Liver (tissue), 9 donors: ENCODE results near the gene RASSF7. TPM values are rescaled to one million over a fixed set of nuclear protein-coding genes. Genes with fewer than 3 reads are reported as not detected.

Experiments
- DNase-seq: peaks from one replicate; pipeline ENCODE4 v3.0.0-alpha.2; 2017; ENCODE audit warnings: low spot score
- H3K27ac ChIP-seq, 2 donors: one replicate each; pipeline ENCODE4 v1.7.0; 2013; ENCODE audit warnings: inconsistent platforms in 2 of 2, low read length in 2 of 2, control low read depth in 1 of 2, low read depth in 1 of 2, mild to moderate bottlenecking in 1 of 2
- H3K27me3 ChIP-seq, 4 donors: one replicate each; pipeline versions ENCODE4 v1.6.1 to v1.7.0; 2013; ENCODE audit warnings: low read length in 3 of 4, inconsistent platforms in 1 of 4, mild to moderate bottlenecking in 1 of 4, moderate library complexity in 1 of 4; ENCODE audit not compliant: control insufficient read depth in 4 of 4, insufficient read depth in 4 of 4
- H3K36me3 ChIP-seq, 4 donors: one replicate each; pipeline versions ENCODE4 v1.6.1 to v1.7.0; 2013; ENCODE audit warnings: low read length in 3 of 4, mild to moderate bottlenecking in 3 of 4, low read depth in 1 of 4, moderate library complexity in 1 of 4; ENCODE audit not compliant: control insufficient read depth in 4 of 4, insufficient read depth in 3 of 4
- H3K4me1 ChIP-seq, 4 donors: one replicate each; pipeline versions ENCODE4 v1.6.1 to v1.7.0; 2013; ENCODE audit warnings: low read length in 3 of 4, mild to moderate bottlenecking in 3 of 4, moderate library complexity in 1 of 4; ENCODE audit not compliant: control insufficient read depth in 4 of 4, insufficient read depth in 4 of 4
- H3K4me3 ChIP-seq, 3 donors: one replicate each; pipeline versions ENCODE4 v1.6.1 to v1.7.0; 2013; ENCODE audit warnings: low read length in 3 of 3, control low read depth in 1 of 3, low read depth in 1 of 3, mild to moderate bottlenecking in 1 of 3
- H3K9ac ChIP-seq, 2 donors: one replicate each; pipeline ENCODE4 v1.7.0; 2013; ENCODE audit warnings: low read length in 2 of 2, mild to moderate bottlenecking in 2 of 2, moderate library complexity in 2 of 2, control low read depth in 1 of 2, low read depth in 1 of 2
- H3K9me3 ChIP-seq, 4 donors: one replicate each; pipeline versions ENCODE4 v1.6.1 to v1.7.0; 2013; ENCODE audit warnings: low read length in 3 of 4; ENCODE audit not compliant: control insufficient read depth in 4 of 4
- CTCF ChIP-seq: fragments of 150-350 bp; IDR thresholded peaks from 2 replicates; pipeline ENCODE4 v1.5.1; 2017; ENCODE audit warnings: improper control_type of control experiment, low read depth, low read length; ENCODE audit not compliant: missing input control
- EGR1 ChIP-seq, 2 donors: IDR thresholded peaks; 2 replicates each; pipeline ENCODE4 v1.6.1; 2016 to 2018; ENCODE audit warnings: antibody characterized with exemption in 2 of 2, low read depth in 2 of 2
- FOXA1 ChIP-seq: IDR thresholded peaks from 2 replicates; pipeline ENCODE4 v1.6.1; 2016; ENCODE audit warnings: antibody characterized with exemption
- FOXA2 ChIP-seq: IDR thresholded peaks from 2 replicates; pipeline ENCODE4 v1.6.1; 2016; ENCODE audit warnings: antibody characterized with exemption
- GABPA ChIP-seq, 2 donors: IDR thresholded peaks in 1 of 2; conservative IDR thresholded peaks in 1 of 2; 2 replicates each; pipeline ENCODE4 v1.6.1; 2016; ENCODE audit warnings: antibody characterized with exemption in 2 of 2, mild to moderate bottlenecking in 1 of 2, moderate library complexity in 1 of 2
- HNF4G ChIP-seq: IDR thresholded peaks from 2 replicates; pipeline ENCODE4 v1.6.1; 2016; ENCODE audit warnings: antibody characterized with exemption
- JUND ChIP-seq, 2 donors: IDR thresholded peaks; 2 replicates each; pipeline ENCODE4 v1.6.1; 2016; ENCODE audit warnings: antibody characterized with exemption in 2 of 2
- MAX ChIP-seq: IDR thresholded peaks from 2 replicates; pipeline ENCODE4 v1.6.1; 2016; ENCODE audit warnings: antibody characterized with exemption
- NR2F2 ChIP-seq: IDR thresholded peaks from 2 replicates; pipeline ENCODE4 v1.6.1; 2016; ENCODE audit warnings: antibody characterized with exemption
- RAD21 ChIP-seq, 2 donors: IDR thresholded peaks; 2 replicates each; pipeline ENCODE4 v1.6.1; 2016; ENCODE audit warnings: antibody characterized with exemption in 2 of 2, mild to moderate bottlenecking in 2 of 2
- REST ChIP-seq: IDR thresholded peaks from 2 replicates; pipeline ENCODE4 v1.6.1; 2016; ENCODE audit warnings: antibody characterized with exemption, mild to moderate bottlenecking
- TAF1 ChIP-seq: conservative IDR thresholded peaks from 2 replicates; pipeline ENCODE4 v1.6.1; 2016; ENCODE audit warnings: antibody characterized with exemption, mild to moderate bottlenecking
- YY1 ChIP-seq: IDR thresholded peaks from 2 replicates; pipeline ENCODE4 v1.6.1; 2016; ENCODE audit warnings: antibody characterized with exemption, mild to moderate bottlenecking
- ZBTB33 ChIP-seq: IDR thresholded peaks from 2 replicates; pipeline ENCODE4 v1.6.1; 2016; ENCODE audit warnings: antibody characterized with exemption
- WGBS: extraction: QIAGEN DNeasy Blood & Tissue Kit; methylation state at CpG from one replicate; pipeline ENCODE4 v1.1.7; 2013; 5-methylcytosine and 5-hydroxymethylcytosine counted together
- polyA plus RNA-seq, 2 donors: library from polyadenylated mRNA; stranded (reverse) in 1 of 2; unstranded in 1 of 2; fragments of 200-250 nt in 1 of 2; fragments of >200 nt in 1 of 2; fragmentation: Nextera tagmentation in 1 of 2; extraction: Ambion mirVana in 1 of 2; gene quantifications; one replicate each; pipeline versions ENCODE4 v1.2.1 to v1.2.3, GENCODE V29; 2013 to 2015
- total RNA-seq, 2 donors: library from RNA; depleted of rRNA; stranded (reverse); fragments of >200 nt; gene quantifications; one replicate each; pipeline ENCODE4 v1.2.3, GENCODE V29; 2014
- donor health status: healthy.
- donor health status: healthy.
- donor health status: healthy.
- donor health status: healthy.
- donor health status: healthy.

RASSF7 gene
- total and polyA plus RNA-seq, 4 donors: 11.5 to 50.4 (median 36.9) TPM

GRCh38 chr11:592918-593317 lies 32.1 kb downstream of the RASSF7 start:
- whole genome bisulfite sequencing: 95% methylated on average over 10 of the region's 10 CpGs
- peaks cover 29 to 70% (median 48%) of the 10 kb centered on the region in 4 donors for H3K36me3 ChIP-seq

More at GRCh38 chr11:592918-593317, 32.1 kb downstream of the RASSF7 start:
- H3K4me1 ChIP-seq: peaks cover 0 to 6% (median 4%) of the 10 kb centered on the region in 4 donors
- no peak overlapping the region for H3K9ac ChIP-seq
- H3K27ac ChIP-seq: no peak overlapping the region
- no peak for DNase-seq
- no peak overlapping the region for H3K4me3 ChIP-seq
- no peaks in the 10 kb centered on the region for H3K9me3 ChIP-seq
- no peak for TF ChIP-seq TAF1
- no peak for TF ChIP-seq JUND (IDR thresholded peaks at IDR 0.05)
- TF ChIP-seq MAX: no peak
- no peak for TF ChIP-seq CTCF
- no peak for TF ChIP-seq EGR1 (IDR thresholded peaks at IDR 0.05; ENCODE audit: low read depth in 2 of 2)
- TF ChIP-seq FOXA2: no peak
- TF ChIP-seq GABPA (IDR thresholded peaks at IDR 0.05 in 1 of 2, conservative IDR thresholded peaks at IDR 0.05 in 1 of 2): no peak
- no peak for TF ChIP-seq RAD21 (IDR thresholded peaks at IDR 0.05)
- TF ChIP-seq FOXA1: no peak
- TF ChIP-seq ZBTB33: no peak
- no peak for TF ChIP-seq NR2F2
- no peak for TF ChIP-seq HNF4G
- TF ChIP-seq YY1: no peak
- no peak for TF ChIP-seq REST
- no peaks in the 10 kb centered on the region for H3K27me3 ChIP-seq
